HepG2 (cell line): ENCODE measurements around the gene FIZ1. TPM values are rescaled to one million over a fixed set of nuclear protein-coding genes. Genes with fewer than 3 reads are reported as not detected.
A peak's percentile ranks its signal among the peaks of the same experiment; 100 is the strongest.

Experiments
- ATAC-seq: fragments of 200-7000 bp; cut with Tn5 transposase; 3 replicates; pipeline ENCODE4 v1.9.1; 2020; ENCODE audit warnings: mild to moderate bottlenecking, moderate library complexity
- BruUV-seq: library from RNA; stranded (reverse); fragments of 400-500 nt; replicated peaks from 2 replicates; lab custom pipeline; 2021; lab: Mats Ljungman, UMichigan
- CTCF ChIA-PET: fragments of 300-600 bp; formaldehyde crosslinking; extraction: SDS; loops from one replicate; lab custom pipeline; 2021; ENCODE audit warnings: low total read pairs, inconsistent platforms, low intra/inter-chr PET ratio; lab: Yijun Ruan, JAX
- POLR2A ChIA-PET: fragments of 350-600 bp; sonication (Branson Sonifier 250); formaldehyde crosslinking; loops from one replicate; lab custom pipeline; 2020; ENCODE audit warnings: antibody characterized with exemption, inconsistent platforms; lab: Yijun Ruan, JAX
- DNase-seq: peaks from one replicate; pipeline ENCODE4 v3.0.0-alpha.2; 2015; ENCODE audit warnings: low spot score
- FAIRE-seq: peaks from 3 replicates; lab custom pipeline; 2011; peaks lifted over from hg19 to GRCh38; lab: Jason Lieb, UNC
- H2AFZ ChIP-seq: one replicate; pipeline ENCODE4 v1.6.1; 2011; ENCODE audit warnings: low read length, inconsistent platforms
- H3K27ac ChIP-seq: fragments of 300-600 bp; 3 replicates; pipeline ENCODE4 v1.8.0; 2011; ENCODE audit warnings: mixed run types, mild to moderate bottlenecking, mixed read lengths, low read length, inconsistent platforms; ENCODE audit not compliant: insufficient read depth; ENCODE audit errors: extremely low read length
- H3K27me3 ChIP-seq, 2 experiments: fragments of 200-600 bp in 1 of 2; 2 replicates in 1 of 2; 3 replicates in 1 of 2; pipeline versions ENCODE4 v1.6.0 to v1.8.0; 2011; ENCODE audit warnings: low read length in 2 of 2, mild to moderate bottlenecking in 2 of 2, moderate library complexity in 2 of 2, inconsistent platforms in 1 of 2; ENCODE audit not compliant: insufficient read depth in 2 of 2, control insufficient read depth in 1 of 2
- H3K36me3 ChIP-seq, 2 experiments: fragments of 200-600 bp in 1 of 2; replicated peaks in 1 of 2; 2 replicates in 1 of 2; 3 replicates in 1 of 2; pipeline versions ENCODE4 v1.5.1 to v1.8.0; 2011; ENCODE audit warnings: low read length in 2 of 2, inconsistent platforms in 1 of 2; ENCODE audit not compliant: insufficient read depth in 2 of 2, control insufficient read depth in 1 of 2
- H3K4me1 ChIP-seq: 2 replicates; pipeline ENCODE4 v1.5.1; 2012; ENCODE audit warnings: low read length, inconsistent platforms; ENCODE audit not compliant: insufficient read depth
- H3K4me2 ChIP-seq: 2 replicates; pipeline ENCODE4 v1.6.0; 2011; ENCODE audit warnings: low read depth, low read length, inconsistent platforms
- H3K4me3 ChIP-seq, 3 experiments: fragments of 200-600 bp in 1 of 3; sonication (generic), shearing (Covaris generic) in 1 of 3; replicated peaks in 1 of 3; 2 replicates each; pipeline ENCODE4 v1.5.1; 2011 to 2016; ENCODE audit warnings: low read length in 3 of 3, inconsistent platforms in 2 of 3, low read depth in 2 of 3, mild to moderate bottlenecking in 2 of 3, control low read depth in 1 of 3, mixed read lengths in 1 of 3; ENCODE audit not compliant: insufficient read depth in 1 of 3
- H3K79me2 ChIP-seq: one replicate; pipeline ENCODE4 v1.6.1; 2011; ENCODE audit warnings: low read length, inconsistent platforms; ENCODE audit not compliant: insufficient read depth
- H3K9ac ChIP-seq: 2 replicates; pipeline ENCODE4 v1.6.0; 2011; ENCODE audit warnings: mild to moderate bottlenecking, low read depth, low read length, inconsistent platforms; ENCODE audit not compliant: insufficient read depth
- H3K9me3 ChIP-seq: 2 replicates; pipeline ENCODE4 v1.5.1; 2012; ENCODE audit warnings: mild to moderate bottlenecking, low read length
- H4K20me1 ChIP-seq: 2 replicates; pipeline ENCODE4 v1.6.0; 2011; ENCODE audit warnings: inconsistent platforms, mild to moderate bottlenecking, low read length, moderate library complexity; ENCODE audit not compliant: insufficient read depth
- JDP2 ChIP-seq: sonication (generic); formaldehyde crosslinking; IDR thresholded peaks from 2 replicates; pipeline ENCODE4 v1.8.1; 2022; ENCODE audit warnings: missing genetic modification reagents, borderline replicate concordance
- MEIS2 ChIP-seq: sonication (generic); formaldehyde crosslinking; IDR thresholded peaks from 2 replicates; pipeline ENCODE4 v1.9.0; 2021; ENCODE audit warnings: mild to moderate bottlenecking, missing genetic modification reagents
- WGBS: methylation state at CpG from one replicate; pipeline ENCODE4 v1.1.6; 2017; ENCODE audit warnings: low lambda C conversion rate; 5-methylcytosine and 5-hydroxymethylcytosine counted together
- in situ Hi-C: cut with HindIII; loops from 2 replicates; pipeline ENCODE4 v1.10.0; 2017; ENCODE audit warnings: low pct_unique_long_range_greater_than_20kb; ENCODE audit not compliant: extremely low pct_ligation_motif_present
- intact Hi-C: fragments of 100-400 bp; cut with micrococcal nuclease; formaldehyde crosslinking; loops from one replicate; pipeline ENCODE4 v1.10.0; 2022; ENCODE audit not compliant: unreplicated experiment
- polyA plus RNA-seq, 8 experiments: library from polyadenylated mRNA; depleted of rRNA in 3 of 8; stranded (reverse) in 7 of 8; unstranded in 1 of 8; fragments of >200 nt; fragmentation: Illumina TruSeq in 4 of 8; extraction: Trizol in 4 of 8; gene quantifications; 2 replicates each; pipeline versions ENCODE4 v1.2.1 to v1.2.3, GENCODE V29; 2011 to 2016; ENCODE audit warnings: low read depth in 4 of 8, missing spikeins in 1 of 8, mixed read lengths in 1 of 8; ENCODE audit not compliant: insufficient read depth in 1 of 8
- total RNA-seq, 5 experiments: library from RNA; depleted of rRNA; stranded (reverse); fragments of >200 nt; fragmentation: Illumina TruSeq; extraction: Trizol; gene quantifications; 2 replicates each; pipeline ENCODE4 v1.2.3, GENCODE V29; 2016; ENCODE audit warnings: low read depth in 1 of 5
- TF ChIP-seq, protein P1 (sequence below): fragments of 450-650 bp; IDR thresholded peaks from 2 replicates; pipeline ENCODE4 v1.6.1; 2017
- TF ChIP-seq, protein P2 (sequence below): fragments of 450-650 bp; IDR thresholded peaks from 2 replicates; pipeline ENCODE4 v1.6.1; 2017; ENCODE audit warnings: mild to moderate bottlenecking
- TF ChIP-seq, protein P3 (sequence below): sonication (generic); formaldehyde crosslinking; IDR thresholded peaks from 2 replicates; pipeline ENCODE4 v1.5.0; 2020; ENCODE audit warnings: mild to moderate bottlenecking, missing genetic modification reagents
- TF ChIP-seq, protein P4 (sequence below): sonication (generic); formaldehyde crosslinking; IDR thresholded peaks from 2 replicates; pipeline ENCODE4 v1.9.0; 2021; ENCODE audit warnings: mild to moderate bottlenecking, missing genetic modification reagents

FIZ1 gene
- total and polyA plus RNA-seq, 2 of the 13 experiments (the other 11 are each of a cell fraction or from before 2014, with no cell fraction given): 3.6 to 5.9 TPM

DNA sequence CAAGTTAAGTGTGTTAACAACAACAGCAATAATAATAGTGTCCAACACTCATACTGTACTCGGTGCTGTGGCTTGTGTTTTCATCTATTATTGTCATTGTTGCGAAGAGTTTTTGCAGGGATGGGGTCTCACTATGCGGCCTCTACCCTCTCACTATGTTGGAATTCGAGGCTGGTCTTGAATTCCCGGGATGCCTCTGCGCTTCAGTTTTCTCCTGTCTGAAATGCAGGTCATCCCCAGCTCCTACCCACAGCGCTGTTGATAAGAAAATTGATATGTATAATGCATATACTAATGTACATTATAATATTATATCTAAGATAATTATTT, 49.0 kb downstream of the FIZ1 start:
- POLR2A ChIA-PET: interaction anchor here (0.8 to 1.3 kb wide), 7 partner anchors 9 to 341 kb away, joined by 3 to 13 read pairs (median 3); partner anchors contain the start of genes FIZ1, PTPRH, U2AF2 and UBE2S
- peak overlapping the region; percentile 68; the same call in 1 of the 2 replicates for H3K9ac ChIP-seq
- H3K36me3 ChIP-seq: no peaks in the 10 kb centered on the region
- intact Hi-C loops: loop anchor here (10.0 kb wide), 1 partner anchor 55 kb away; the partner anchor contains the start of genes ZNF524 and ZNF865
- BruUV-seq: no TSS peak
- H3K27ac ChIP-seq: no peak overlapping the region
- FAIRE-seq (peak; percentile 15), ATAC-seq (no peak), DNase-seq (no peak)
- no peaks in the 10 kb centered on the region for H3K79me2 ChIP-seq
- no peaks in the 10 kb centered on the region; a peak in 1 of 5 replicates for H3K27me3 ChIP-seq
- peak overlapping the region; percentile 55 to 80 (median 66) for H3K4me3 ChIP-seq
- no peak overlapping the region for H2AFZ ChIP-seq
- 7% methylated on average over 7 of the region's 7 CpGs for WGBS
- peaks cover 79% of the 10 kb centered on the region for H3K4me1 ChIP-seq
- peak overlapping the region; percentile 97 for H3K4me2 ChIP-seq
- H4K20me1 ChIP-seq: no peaks in the 10 kb centered on the region
- CTCF ChIA-PET: no interaction called here
- no peaks in the 10 kb centered on the region for H3K9me3 ChIP-seq
- in situ Hi-C loops: no loop called here
- TF ChIP-seq, protein P1, sequence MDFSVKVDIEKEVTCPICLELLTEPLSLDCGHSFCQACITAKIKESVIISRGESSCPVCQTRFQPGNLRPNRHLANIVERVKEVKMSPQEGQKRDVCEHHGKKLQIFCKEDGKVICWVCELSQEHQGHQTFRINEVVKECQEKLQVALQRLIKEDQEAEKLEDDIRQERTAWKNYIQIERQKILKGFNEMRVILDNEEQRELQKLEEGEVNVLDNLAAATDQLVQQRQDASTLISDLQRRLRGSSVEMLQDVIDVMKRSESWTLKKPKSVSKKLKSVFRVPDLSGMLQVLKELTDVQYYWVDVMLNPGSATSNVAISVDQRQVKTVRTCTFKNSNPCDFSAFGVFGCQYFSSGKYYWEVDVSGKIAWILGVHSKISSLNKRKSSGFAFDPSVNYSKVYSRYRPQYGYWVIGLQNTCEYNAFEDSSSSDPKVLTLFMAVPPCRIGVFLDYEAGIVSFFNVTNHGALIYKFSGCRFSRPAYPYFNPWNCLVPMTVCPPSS: no peak
- no peak for TF ChIP-seq MEIS2 (CRISPR knock-in tag)
- TF ChIP-seq, protein P2, sequence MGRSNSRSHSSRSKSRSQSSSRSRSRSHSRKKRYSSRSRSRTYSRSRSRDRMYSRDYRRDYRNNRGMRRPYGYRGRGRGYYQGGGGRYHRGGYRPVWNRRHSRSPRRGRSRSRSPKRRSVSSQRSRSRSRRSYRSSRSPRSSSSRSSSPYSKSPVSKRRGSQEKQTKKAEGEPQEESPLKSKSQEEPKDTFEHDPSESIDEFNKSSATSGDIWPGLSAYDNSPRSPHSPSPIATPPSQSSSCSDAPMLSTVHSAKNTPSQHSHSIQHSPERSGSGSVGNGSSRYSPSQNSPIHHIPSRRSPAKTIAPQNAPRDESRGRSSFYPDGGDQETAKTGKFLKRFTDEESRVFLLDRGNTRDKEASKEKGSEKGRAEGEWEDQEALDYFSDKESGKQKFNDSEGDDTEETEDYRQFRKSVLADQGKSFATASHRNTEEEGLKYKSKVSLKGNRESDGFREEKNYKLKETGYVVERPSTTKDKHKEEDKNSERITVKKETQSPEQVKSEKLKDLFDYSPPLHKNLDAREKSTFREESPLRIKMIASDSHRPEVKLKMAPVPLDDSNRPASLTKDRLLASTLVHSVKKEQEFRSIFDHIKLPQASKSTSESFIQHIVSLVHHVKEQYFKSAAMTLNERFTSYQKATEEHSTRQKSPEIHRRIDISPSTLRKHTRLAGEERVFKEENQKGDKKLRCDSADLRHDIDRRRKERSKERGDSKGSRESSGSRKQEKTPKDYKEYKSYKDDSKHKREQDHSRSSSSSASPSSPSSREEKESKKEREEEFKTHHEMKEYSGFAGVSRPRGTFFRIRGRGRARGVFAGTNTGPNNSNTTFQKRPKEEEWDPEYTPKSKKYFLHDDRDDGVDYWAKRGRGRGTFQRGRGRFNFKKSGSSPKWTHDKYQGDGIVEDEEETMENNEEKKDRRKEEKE: no peak
- TF ChIP-seq, protein P3, sequence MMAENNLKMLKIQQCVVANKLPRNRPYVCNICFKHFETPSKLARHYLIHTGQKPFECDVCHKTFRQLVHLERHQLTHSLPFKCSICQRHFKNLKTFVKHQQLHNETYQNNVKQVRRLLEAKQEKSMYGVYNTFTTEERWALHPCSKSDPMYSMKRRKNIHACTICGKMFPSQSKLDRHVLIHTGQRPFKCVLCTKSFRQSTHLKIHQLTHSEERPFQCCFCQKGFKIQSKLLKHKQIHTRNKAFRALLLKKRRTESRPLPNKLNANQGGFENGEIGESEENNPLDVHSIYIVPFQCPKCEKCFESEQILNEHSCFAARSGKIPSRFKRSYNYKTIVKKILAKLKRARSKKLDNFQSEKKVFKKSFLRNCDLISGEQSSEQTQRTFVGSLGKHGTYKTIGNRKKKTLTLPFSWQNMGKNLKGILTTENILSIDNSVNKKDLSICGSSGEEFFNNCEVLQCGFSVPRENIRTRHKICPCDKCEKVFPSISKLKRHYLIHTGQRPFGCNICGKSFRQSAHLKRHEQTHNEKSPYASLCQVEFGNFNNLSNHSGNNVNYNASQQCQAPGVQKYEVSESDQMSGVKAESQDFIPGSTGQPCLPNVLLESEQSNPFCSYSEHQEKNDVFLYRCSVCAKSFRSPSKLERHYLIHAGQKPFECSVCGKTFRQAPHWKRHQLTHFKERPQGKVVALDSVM (CRISPR knock-in tag): peak; percentile 11; the same call in 1 of the 2 replicates
- TF ChIP-seq JDP2 (CRISPR knock-in tag): no peak
- TF ChIP-seq, protein P4, sequence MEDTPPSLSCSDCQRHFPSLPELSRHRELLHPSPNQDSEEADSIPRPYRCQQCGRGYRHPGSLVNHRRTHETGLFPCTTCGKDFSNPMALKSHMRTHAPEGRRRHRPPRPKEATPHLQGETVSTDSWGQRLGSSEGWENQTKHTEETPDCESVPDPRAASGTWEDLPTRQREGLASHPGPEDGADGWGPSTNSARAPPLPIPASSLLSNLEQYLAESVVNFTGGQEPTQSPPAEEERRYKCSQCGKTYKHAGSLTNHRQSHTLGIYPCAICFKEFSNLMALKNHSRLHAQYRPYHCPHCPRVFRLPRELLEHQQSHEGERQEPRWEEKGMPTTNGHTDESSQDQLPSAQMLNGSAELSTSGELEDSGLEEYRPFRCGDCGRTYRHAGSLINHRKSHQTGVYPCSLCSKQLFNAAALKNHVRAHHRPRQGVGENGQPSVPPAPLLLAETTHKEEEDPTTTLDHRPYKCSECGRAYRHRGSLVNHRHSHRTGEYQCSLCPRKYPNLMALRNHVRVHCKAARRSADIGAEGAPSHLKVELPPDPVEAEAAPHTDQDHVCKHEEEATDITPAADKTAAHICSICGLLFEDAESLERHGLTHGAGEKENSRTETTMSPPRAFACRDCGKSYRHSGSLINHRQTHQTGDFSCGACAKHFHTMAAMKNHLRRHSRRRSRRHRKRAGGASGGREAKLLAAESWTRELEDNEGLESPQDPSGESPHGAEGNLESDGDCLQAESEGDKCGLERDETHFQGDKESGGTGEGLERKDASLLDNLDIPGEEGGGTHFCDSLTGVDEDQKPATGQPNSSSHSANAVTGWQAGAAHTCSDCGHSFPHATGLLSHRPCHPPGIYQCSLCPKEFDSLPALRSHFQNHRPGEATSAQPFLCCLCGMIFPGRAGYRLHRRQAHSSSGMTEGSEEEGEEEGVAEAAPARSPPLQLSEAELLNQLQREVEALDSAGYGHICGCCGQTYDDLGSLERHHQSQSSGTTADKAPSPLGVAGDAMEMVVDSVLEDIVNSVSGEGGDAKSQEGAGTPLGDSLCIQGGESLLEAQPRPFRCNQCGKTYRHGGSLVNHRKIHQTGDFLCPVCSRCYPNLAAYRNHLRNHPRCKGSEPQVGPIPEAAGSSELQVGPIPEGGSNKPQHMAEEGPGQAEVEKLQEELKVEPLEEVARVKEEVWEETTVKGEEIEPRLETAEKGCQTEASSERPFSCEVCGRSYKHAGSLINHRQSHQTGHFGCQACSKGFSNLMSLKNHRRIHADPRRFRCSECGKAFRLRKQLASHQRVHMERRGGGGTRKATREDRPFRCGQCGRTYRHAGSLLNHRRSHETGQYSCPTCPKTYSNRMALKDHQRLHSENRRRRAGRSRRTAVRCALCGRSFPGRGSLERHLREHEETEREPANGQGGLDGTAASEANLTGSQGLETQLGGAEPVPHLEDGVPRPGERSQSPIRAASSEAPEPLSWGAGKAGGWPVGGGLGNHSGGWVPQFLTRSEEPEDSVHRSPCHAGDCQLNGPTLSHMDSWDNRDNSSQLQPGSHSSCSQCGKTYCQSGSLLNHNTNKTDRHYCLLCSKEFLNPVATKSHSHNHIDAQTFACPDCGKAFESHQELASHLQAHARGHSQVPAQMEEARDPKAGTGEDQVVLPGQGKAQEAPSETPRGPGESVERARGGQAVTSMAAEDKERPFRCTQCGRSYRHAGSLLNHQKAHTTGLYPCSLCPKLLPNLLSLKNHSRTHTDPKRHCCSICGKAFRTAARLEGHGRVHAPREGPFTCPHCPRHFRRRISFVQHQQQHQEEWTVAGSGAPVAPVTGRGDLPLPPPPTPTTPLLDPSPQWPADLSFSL (CRISPR knock-in tag): 0 out of 2 replicates have a peak, but pooled peaks have one; percentile 32
